Small intestine (tissue), 7 donors: ENCODE measurements around the gene ARHGEF2. TPM values are rescaled to one million over a fixed set of nuclear protein-coding genes. Genes with fewer than 3 reads are reported as not detected.

Experiments
- DNase-seq, 2 donors: peaks; one replicate each; pipeline versions ENCODE4 v3.0.0 to v3.0.0-alpha.2; 2013
- FAIRE-seq: peaks from 2 replicates; lab custom pipeline; 2012; peaks lifted over from hg19 to GRCh38; lab: Jason Lieb, UNC
- H3K27ac ChIP-seq, 3 donors: one replicate each; pipeline ENCODE4 v1.5.1; 2013; ENCODE audit warnings: low read length in 2 of 3, mild to moderate bottlenecking in 2 of 3, control low read depth in 1 of 3, inconsistent platforms in 1 of 3, low read depth in 1 of 3, moderate library complexity in 1 of 3
- H3K27me3 ChIP-seq, 3 donors: one replicate each; pipeline ENCODE4 v1.6.1; 2013; ENCODE audit warnings: low read length in 3 of 3, inconsistent platforms in 1 of 3; ENCODE audit not compliant: control insufficient read depth in 3 of 3, insufficient read depth in 3 of 3
- H3K36me3 ChIP-seq, 3 donors: one replicate each; pipeline ENCODE4 v1.6.1; 2013; ENCODE audit warnings: low read length in 3 of 3, inconsistent platforms in 1 of 3, low read depth in 1 of 3, mild to moderate bottlenecking in 1 of 3, moderate library complexity in 1 of 3; ENCODE audit not compliant: control insufficient read depth in 3 of 3, insufficient read depth in 2 of 3
- H3K4me1 ChIP-seq, 3 donors: one replicate each; pipeline ENCODE4 v1.6.1; 2013; ENCODE audit warnings: low read length in 2 of 3, inconsistent platforms in 1 of 3, low read depth in 1 of 3, mild to moderate bottlenecking in 1 of 3, moderate library complexity in 1 of 3; ENCODE audit not compliant: control insufficient read depth in 3 of 3, insufficient read depth in 2 of 3
- H3K4me3 ChIP-seq, 3 donors: one replicate each; pipeline ENCODE4 v1.5.1; 2013; ENCODE audit warnings: low read length in 3 of 3, control low read depth in 1 of 3, inconsistent platforms in 1 of 3, low read depth in 1 of 3, mild to moderate bottlenecking in 1 of 3, moderate library complexity in 1 of 3
- H3K9me3 ChIP-seq, 2 donors: one replicate each; pipeline ENCODE4 v1.6.1; 2013; ENCODE audit warnings: low read depth in 1 of 2, low read length in 1 of 2; ENCODE audit not compliant: control insufficient read depth in 2 of 2, insufficient read depth in 1 of 2
- WGBS, 3 donors: extraction: QIAGEN DNeasy Blood & Tissue Kit; methylation state at CpG; one replicate each; pipeline ENCODE4 v1.1.7; 2013; 5-methylcytosine and 5-hydroxymethylcytosine counted together
- polyA plus RNA-seq, 4 donors: library from polyadenylated mRNA; stranded (reverse) in 3 of 4; unstranded in 1 of 4; fragments of 200-250 nt in 3 of 4; fragments of 120-200 nt in 1 of 4; gene quantifications; one replicate each; pipeline versions ENCODE4 v1.2.1 to v1.2.3, GENCODE V29; 2013
- donor health status: healthy with polysubstance abuse.
- donor health status: control.
- donor health status: control.
- donor health status: Bipolar disorder and iron deficiency.
- donor health status: healthy.

ARHGEF2 gene
- polyA plus RNA-seq, 4 donors: 14.6 to 61.6 (median 38.2) TPM

- Histone ChIP-seq H3K9me3 (no peaks in the 10 kb centered on the region), H3K4me3 (no peak overlapping the region), H3K4me1 (peaks cover 0 to 4% (median 0%) of the 10 kb centered on the region in 3 donors), H3K27me3 (no peaks in the 10 kb centered on the region), H3K27ac (peak overlapping the region in 2 of 3 donors; percentile 91 to 94), H3K36me3 (peaks cover 8 to 50% (median 28%) of the 10 kb centered on the region in 3 donors)
- DNase-seq (no peak), FAIRE-seq (no peak)
- 74 to 83% (median 82%) methylated on average over 11 of the region's 11 CpGs for WGBS, 3 donors
Observed at GRCh38 chr1:155912056-155912536, 66.3 kb downstream of the ARHGEF2 start.

GRCh38 chr1:155911156-155912055 lies 66.9 kb downstream of the ARHGEF2 start, which contains the start of gene RIT1:
TSS of gene RIT1 (minus strand) at chr1:155911349. CDS start at chr1:155910761, 588 bp downstream.
- FAIRE-seq (no peak), DNase-seq (peak; percentile 87 to 93)
- 6 to 7% (median 6%) methylated on average over 33 to 34 of the region's 34 CpGs for WGBS, 3 donors
- peaks cover 0 to 4% (median 0%) of the 10 kb centered on the region in 3 donors for H3K4me1 ChIP-seq
- peak within 1 kb of the TSS; percentile 79 to 94 (median 91) for H3K27ac ChIP-seq
- peaks cover 4 to 57% (median 28%) of the 10 kb centered on the region in 3 donors for H3K36me3 ChIP-seq
- H3K27me3 ChIP-seq: no peaks in the 10 kb centered on the region
- no peaks in the 10 kb centered on the region for H3K9me3 ChIP-seq
- peak within 1 kb of the TSS; percentile 68 to 75 (median 72) for H3K4me3 ChIP-seq

- Histone ChIP-seq H3K36me3 (peaks cover 7 to 61% (median 26%) of the 10 kb centered on the region in 3 donors), H3K9me3 (no peaks in the 10 kb centered on the region), H3K4me3 (peak overlapping the region; percentile 68 to 75 (median 72)), H3K4me1 (peaks cover 0 to 4% (median 0%) of the 10 kb centered on the region in 3 donors), H3K27ac (peak overlapping the region; percentile 79 to 94 (median 91)), H3K27me3 (no peaks in the 10 kb centered on the region)
- FAIRE-seq: no peak
- DNase-seq: peak; percentile 32 to 61
- 2% methylated on average over 10 to 11 of the region's 11 CpGs for WGBS, 3 donors
Observed at GRCh38 chr1:155910621-155911121, 67.7 kb downstream of the ARHGEF2 start.

- H3K9me3 ChIP-seq: no peaks in the 10 kb centered on the region
- peaks cover 0 to 4% (median 0%) of the 10 kb centered on the region in 3 donors for H3K4me1 ChIP-seq
- H3K36me3 ChIP-seq: peaks cover 7 to 59% (median 21%) of the 10 kb centered on the region in 3 donors
- FAIRE-seq (no peak), DNase-seq (peak; percentile 28 to 50)
- WGBS, 3 donors: 73 to 91% (median 90%) methylated on average over 4 of the region's 4 CpGs
- H3K4me3 ChIP-seq: peak overlapping the region in 1 of 3 donors; percentile 75
- H3K27ac ChIP-seq: peak overlapping the region in 1 of 3 donors; percentile 94
- H3K27me3 ChIP-seq: no peaks in the 10 kb centered on the region
Observed at GRCh38 chr1:155909894-155910293, 68.5 kb downstream of the ARHGEF2 start.

- no peak overlapping the region for H3K4me3 ChIP-seq
- FAIRE-seq: no peak
- WGBS, 3 donors: 86 to 87% (median 86%) methylated on average over 12 of the region's 12 CpGs
- H3K27ac ChIP-seq: no peak overlapping the region
- no peaks in the 10 kb centered on the region for H3K4me1 ChIP-seq
- H3K36me3 ChIP-seq: peaks cover 12 to 63% (median 22%) of the 10 kb centered on the region in 3 donors
- no peaks in the 10 kb centered on the region for H3K27me3 ChIP-seq
- no peak for DNase-seq
- no peaks in the 10 kb centered on the region for H3K9me3 ChIP-seq
Observed at GRCh38 chr1:155904261-155904660, 74.1 kb downstream of the ARHGEF2 start.

- Histone ChIP-seq H3K36me3 (peaks cover 13 to 40% (median 21%) of the 10 kb centered on the region in 3 donors), H3K9me3 (no peaks in the 10 kb centered on the region), H3K27ac (no peak overlapping the region), H3K27me3 (no peaks in the 10 kb centered on the region), H3K4me1 (no peaks in the 10 kb centered on the region), H3K4me3 (no peak overlapping the region)
- WGBS, 3 donors: 90 to 93% (median 90%) methylated on average over 4 of the region's 4 CpGs
- DNase-seq (no peak), FAIRE-seq (no peak)
Observed at GRCh38 chr1:155900161-155900560, 78.2 kb downstream of the ARHGEF2 start.

GRCh38 chr1:155899683-155900082 lies 78.7 kb downstream of the ARHGEF2 start:
- 96 to 98% (median 97%) methylated on average over 2 of the region's 2 CpGs for WGBS, 3 donors
- no peaks in the 10 kb centered on the region for H3K27me3 ChIP-seq
- H3K36me3 ChIP-seq: peaks cover 13 to 37% (median 21%) of the 10 kb centered on the region in 3 donors
- H3K27ac ChIP-seq: no peak overlapping the region
- DNase-seq: no peak
- FAIRE-seq: no peak
- no peaks in the 10 kb centered on the region for H3K4me1 ChIP-seq
- H3K9me3 ChIP-seq: no peaks in the 10 kb centered on the region
- no peak overlapping the region for H3K4me3 ChIP-seq

GRCh38 chr1:155898888-155899287 lies 79.5 kb downstream of the ARHGEF2 start:
- no peaks in the 10 kb centered on the region for H3K27me3 ChIP-seq
- H3K27ac ChIP-seq: no peak overlapping the region
- H3K36me3 ChIP-seq: peaks cover 13 to 34% (median 17%) of the 10 kb centered on the region in 3 donors
- DNase-seq: no peak
- WGBS, 3 donors: 81 to 94% (median 87%) methylated on average over 2 of the region's 2 CpGs
- H3K9me3 ChIP-seq: no peaks in the 10 kb centered on the region
- H3K4me1 ChIP-seq: no peaks in the 10 kb centered on the region
- no peak for FAIRE-seq
- H3K4me3 ChIP-seq: no peak overlapping the region
